Measurements from ENCODE around the gene SLIT3.
A peak's percentile ranks its signal among the peaks of the same experiment; 100 is the strongest.

Gene SLIT3

GRCh38 chr5:169036079-169036805, 264.7 kb downstream of the SLIT3 start:
- Histone ChIP-seq H3K27ac (ENCODE audit: low read length) (no peak overlapping the region), H3K4me1 (ENCODE audit: control insufficient read depth, insufficient read depth, low read length) (peaks cover 3% of the 10 kb centered on the region), H3K36me3 (ENCODE audit: control insufficient read depth in 2 of 2, insufficient read depth in 2 of 2, low read length in 2 of 2) (no peaks in the 10 kb centered on the region), H3K9me3 (ENCODE audit: control insufficient read depth in 2 of 2, low read length in 2 of 2) (no peaks in the 10 kb centered on the region), H3K27me3 (ENCODE audit: control insufficient read depth in 1 of 2, insufficient read depth in 2 of 2, low read length in 2 of 2) (no peaks in the 10 kb centered on the region), H3K4me3 (ENCODE audit: low read length in 2 of 2) (no peak overlapping the region), H3K9ac (ENCODE audit: low read length in 2 of 2) (no peak overlapping the region)

- Histone ChIP-seq H3K27me3 (ENCODE audit: control insufficient read depth in 1 of 2, insufficient read depth in 2 of 2, low read length in 2 of 2) (no peaks in the 10 kb centered on the region), H3K27ac (ENCODE audit: low read length) (no peak overlapping the region), H3K36me3 (ENCODE audit: control insufficient read depth in 2 of 2, insufficient read depth in 2 of 2, low read length in 2 of 2) (no peaks in the 10 kb centered on the region), H3K4me1 (ENCODE audit: control insufficient read depth, insufficient read depth, low read length) (peaks cover 22% of the 10 kb centered on the region), H3K9ac (ENCODE audit: low read length in 2 of 2) (no peak overlapping the region), H3K4me3 (ENCODE audit: low read length in 2 of 2) (no peak overlapping the region), H3K9me3 (ENCODE audit: control insufficient read depth in 2 of 2, low read length in 2 of 2) (no peaks in the 10 kb centered on the region)
These were observed 271.2 kb downstream of the SLIT3 start for GRCh38 chr5:169029661-169030274.

GRCh38 chr5:169029037-169029436, 271.9 kb downstream of the SLIT3 start:
- Histone ChIP-seq H3K27ac (ENCODE audit: low read length) (no peak overlapping the region), H3K9me3 (ENCODE audit: control insufficient read depth in 2 of 2, low read length in 2 of 2) (no peaks in the 10 kb centered on the region), H3K9ac (ENCODE audit: low read length in 2 of 2) (no peak overlapping the region), H3K27me3 (ENCODE audit: control insufficient read depth in 1 of 2, insufficient read depth in 2 of 2, low read length in 2 of 2) (no peaks in the 10 kb centered on the region), H3K4me1 (ENCODE audit: control insufficient read depth, insufficient read depth, low read length) (peaks cover 22% of the 10 kb centered on the region), H3K36me3 (ENCODE audit: control insufficient read depth in 2 of 2, insufficient read depth in 2 of 2, low read length in 2 of 2) (no peaks in the 10 kb centered on the region), H3K4me3 (ENCODE audit: low read length in 2 of 2) (no peak overlapping the region)

- peak overlapping the region; percentile 13 for H3K27ac ChIP-seq (ENCODE audit: low read length)
- H3K4me3 ChIP-seq (ENCODE audit: low read length in 2 of 2): peak overlapping the region; percentile 5 to 54
- peaks cover 22% of the 10 kb centered on the region for H3K4me1 ChIP-seq (ENCODE audit: control insufficient read depth, insufficient read depth, low read length)
- H3K9me3 ChIP-seq (ENCODE audit: control insufficient read depth in 2 of 2, low read length in 2 of 2): no peaks in the 10 kb centered on the region
- H3K9ac ChIP-seq (ENCODE audit: low read length in 2 of 2): no peak overlapping the region
- no peaks in the 10 kb centered on the region for H3K27me3 ChIP-seq (ENCODE audit: control insufficient read depth in 1 of 2, insufficient read depth in 2 of 2, low read length in 2 of 2)
- H3K36me3 ChIP-seq (ENCODE audit: control insufficient read depth in 2 of 2, insufficient read depth in 2 of 2, low read length in 2 of 2): no peaks in the 10 kb centered on the region
These were observed 273.4 kb downstream of the SLIT3 start for GRCh38 chr5:169027501-169028061.

GRCh38 chr5:169025491-169025890, 275.4 kb downstream of the SLIT3 start:
- no peak overlapping the region for H3K27ac ChIP-seq (ENCODE audit: low read length)
- H3K4me3 ChIP-seq (ENCODE audit: low read length in 2 of 2): no peak overlapping the region
- no peaks in the 10 kb centered on the region for H3K9me3 ChIP-seq (ENCODE audit: control insufficient read depth in 2 of 2, low read length in 2 of 2)
- H3K27me3 ChIP-seq (ENCODE audit: control insufficient read depth in 1 of 2, insufficient read depth in 2 of 2, low read length in 2 of 2): no peaks in the 10 kb centered on the region
- H3K4me1 ChIP-seq (ENCODE audit: control insufficient read depth, insufficient read depth, low read length): peaks cover 19% of the 10 kb centered on the region
- no peak overlapping the region for H3K9ac ChIP-seq (ENCODE audit: low read length in 2 of 2)
- H3K36me3 ChIP-seq (ENCODE audit: control insufficient read depth in 2 of 2, insufficient read depth in 2 of 2, low read length in 2 of 2): no peaks in the 10 kb centered on the region

DNA sequence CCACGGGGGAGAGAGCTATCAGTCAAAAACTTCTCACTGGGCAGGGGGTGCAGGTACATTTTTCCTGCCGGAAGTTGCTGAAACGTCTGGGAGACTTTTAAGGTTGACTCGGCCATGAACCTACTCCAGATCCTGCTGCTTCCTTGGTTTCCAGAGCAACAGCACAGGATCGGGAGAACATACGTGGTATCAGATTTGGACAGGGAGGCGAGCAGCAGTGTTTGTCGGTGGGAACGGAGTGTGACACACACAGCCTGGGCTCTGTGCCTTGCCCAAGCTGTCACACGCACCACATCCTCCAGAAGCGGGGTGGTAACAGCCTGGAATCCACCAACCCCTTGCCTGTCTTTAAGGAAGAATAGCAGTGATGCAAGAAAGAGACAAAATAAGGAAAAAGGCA, 276.5 kb downstream of the SLIT3 start:
- Histone ChIP-seq H3K27me3 (ENCODE audit: control insufficient read depth in 1 of 2, insufficient read depth in 2 of 2, low read length in 2 of 2) (no peaks in the 10 kb centered on the region), H3K4me3 (ENCODE audit: low read length in 2 of 2) (no peak overlapping the region), H3K9me3 (ENCODE audit: control insufficient read depth in 2 of 2, low read length in 2 of 2) (no peaks in the 10 kb centered on the region), H3K27ac (ENCODE audit: low read length) (no peak overlapping the region), H3K9ac (ENCODE audit: low read length in 2 of 2) (no peak overlapping the region), H3K36me3 (ENCODE audit: control insufficient read depth in 2 of 2, insufficient read depth in 2 of 2, low read length in 2 of 2) (no peaks in the 10 kb centered on the region), H3K4me1 (ENCODE audit: control insufficient read depth, insufficient read depth, low read length) (peaks cover 9% of the 10 kb centered on the region)

- Histone ChIP-seq H3K4me1 (ENCODE audit: control insufficient read depth, insufficient read depth, low read length) (peaks cover 3% of the 10 kb centered on the region), H3K36me3 (ENCODE audit: control insufficient read depth in 2 of 2, insufficient read depth in 2 of 2, low read length in 2 of 2) (no peaks in the 10 kb centered on the region), H3K27me3 (ENCODE audit: control insufficient read depth in 1 of 2, insufficient read depth in 2 of 2, low read length in 2 of 2) (no peaks in the 10 kb centered on the region), H3K27ac (ENCODE audit: low read length) (no peak overlapping the region), H3K4me3 (ENCODE audit: low read length in 2 of 2) (no peak overlapping the region), H3K9me3 (ENCODE audit: control insufficient read depth in 2 of 2, low read length in 2 of 2) (no peaks in the 10 kb centered on the region), H3K9ac (ENCODE audit: low read length in 2 of 2) (no peak overlapping the region)
These were observed 278.2 kb downstream of the SLIT3 start for GRCh38 chr5:169022718-169023117.

DNA sequence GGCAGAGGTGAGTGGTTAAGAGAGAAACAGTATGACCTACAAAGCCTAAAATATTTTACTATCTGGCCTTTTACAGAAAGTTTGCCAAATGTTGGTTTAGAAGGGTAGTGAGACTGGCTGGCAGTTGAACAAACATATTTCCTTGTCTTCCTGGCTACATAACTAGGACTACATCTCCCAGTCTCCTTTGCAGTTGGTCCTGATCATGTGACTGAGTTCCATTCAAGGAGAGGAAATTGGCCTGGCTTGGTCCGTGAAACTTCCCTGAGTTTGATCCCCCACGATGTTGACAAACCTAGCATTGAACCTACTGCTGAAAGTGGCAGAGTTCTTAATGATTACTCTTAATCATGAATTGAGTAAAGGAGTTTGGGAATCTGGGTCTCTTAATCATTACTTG, 280.8 kb downstream of the SLIT3 start:
- H3K27me3 ChIP-seq (ENCODE audit: control insufficient read depth in 1 of 2, insufficient read depth in 2 of 2, low read length in 2 of 2): no peaks in the 10 kb centered on the region
- H3K9me3 ChIP-seq (ENCODE audit: control insufficient read depth in 2 of 2, low read length in 2 of 2): no peaks in the 10 kb centered on the region
- H3K9ac ChIP-seq (ENCODE audit: low read length in 2 of 2): no peak overlapping the region
- H3K4me1 ChIP-seq (ENCODE audit: control insufficient read depth, insufficient read depth, low read length): no peaks in the 10 kb centered on the region
- no peak overlapping the region for H3K27ac ChIP-seq (ENCODE audit: low read length)
- no peaks in the 10 kb centered on the region for H3K36me3 ChIP-seq (ENCODE audit: control insufficient read depth in 2 of 2, insufficient read depth in 2 of 2, low read length in 2 of 2)
- H3K4me3 ChIP-seq (ENCODE audit: low read length in 2 of 2): no peak overlapping the region

GRCh38 chr5:169018925-169019324, 282.0 kb downstream of the SLIT3 start:
- Histone ChIP-seq H3K9me3 (ENCODE audit: control insufficient read depth in 2 of 2, low read length in 2 of 2) (no peaks in the 10 kb centered on the region), H3K9ac (ENCODE audit: low read length in 2 of 2) (no peak overlapping the region), H3K36me3 (ENCODE audit: control insufficient read depth in 2 of 2, insufficient read depth in 2 of 2, low read length in 2 of 2) (no peaks in the 10 kb centered on the region), H3K27me3 (ENCODE audit: control insufficient read depth in 1 of 2, insufficient read depth in 2 of 2, low read length in 2 of 2) (no peaks in the 10 kb centered on the region), H3K4me3 (ENCODE audit: low read length in 2 of 2) (no peak overlapping the region), H3K27ac (ENCODE audit: low read length) (no peak overlapping the region), H3K4me1 (ENCODE audit: control insufficient read depth, insufficient read depth, low read length) (no peaks in the 10 kb centered on the region)

GRCh38 chr5:169015991-169016390, 284.9 kb downstream of the SLIT3 start:
- Histone ChIP-seq H3K27ac (ENCODE audit: low read length) (no peak overlapping the region), H3K9ac (ENCODE audit: low read length in 2 of 2) (no peak overlapping the region), H3K9me3 (ENCODE audit: control insufficient read depth in 2 of 2, low read length in 2 of 2) (no peaks in the 10 kb centered on the region), H3K4me3 (ENCODE audit: low read length in 2 of 2) (no peak overlapping the region), H3K27me3 (ENCODE audit: control insufficient read depth in 1 of 2, insufficient read depth in 2 of 2, low read length in 2 of 2) (no peaks in the 10 kb centered on the region), H3K36me3 (ENCODE audit: control insufficient read depth in 2 of 2, insufficient read depth in 2 of 2, low read length in 2 of 2) (no peaks in the 10 kb centered on the region), H3K4me1 (ENCODE audit: control insufficient read depth, insufficient read depth, low read length) (no peaks in the 10 kb centered on the region)

DNA sequence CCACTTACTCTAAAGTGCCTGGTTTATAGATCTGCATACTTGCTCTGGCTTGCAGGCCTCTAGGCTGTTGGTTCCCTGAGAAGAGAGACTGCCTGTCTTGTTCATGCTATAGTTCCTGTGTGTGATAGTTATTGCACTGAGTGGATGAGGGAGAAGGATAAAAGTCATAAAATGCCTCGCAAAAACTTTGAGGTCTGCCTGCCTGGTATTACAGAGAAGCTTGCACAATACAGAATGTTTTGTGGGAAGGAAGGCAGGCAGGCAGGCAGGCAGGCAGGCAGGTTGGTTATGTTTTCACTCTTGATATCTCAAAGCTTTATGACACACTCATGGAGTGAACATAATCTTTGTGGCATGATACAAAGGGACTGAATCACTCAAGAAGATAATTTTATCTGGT, 287.1 kb downstream of the SLIT3 start:
- no peaks in the 10 kb centered on the region for H3K27me3 ChIP-seq (ENCODE audit: control insufficient read depth in 1 of 2, insufficient read depth in 2 of 2, low read length in 2 of 2)
- peaks cover 3% of the 10 kb centered on the region for H3K4me1 ChIP-seq (ENCODE audit: control insufficient read depth, insufficient read depth, low read length)
- no peaks in the 10 kb centered on the region for H3K9me3 ChIP-seq (ENCODE audit: control insufficient read depth in 2 of 2, low read length in 2 of 2)
- H3K4me3 ChIP-seq (ENCODE audit: low read length in 2 of 2): no peak overlapping the region
- H3K36me3 ChIP-seq (ENCODE audit: control insufficient read depth in 2 of 2, insufficient read depth in 2 of 2, low read length in 2 of 2): no peaks in the 10 kb centered on the region
- no peak overlapping the region for H3K27ac ChIP-seq (ENCODE audit: low read length)
- no peak overlapping the region for H3K9ac ChIP-seq (ENCODE audit: low read length in 2 of 2)

All from stomach smooth muscle (tissue), 2 donors.